Sigmoid colon (tissue), 4 donors: ENCODE results near the gene PRKG2.

Source experiments
- POLR2A ChIP-seq, 2 donors: fragments of 450-650 bp; IDR thresholded peaks; one replicate each; pipeline ENCODE4 v1.6.1; 2016; ENCODE audit warnings: antibody characterized with exemption in 2 of 2, mild to moderate bottlenecking in 2 of 2, moderate library complexity in 2 of 2
- POLR2AphosphoS5 ChIP-seq, 4 donors: sonication (generic); formaldehyde crosslinking; IDR thresholded peaks; one replicate each; pipeline ENCODE4 v1.6.1; 2017; ENCODE audit warnings: antibody characterized with exemption in 4 of 4
- TF ChIP-seq, protein P1 (sequence below), 4 experiments: fragments of 450-650 bp in 3 of 4; fragments of 200-600 bp in 1 of 4; IDR thresholded peaks; one replicate each; pipeline ENCODE4 v1.5.1; 2016 to 2019; ENCODE audit warnings: antibody characterized with exemption in 4 of 4, mild to moderate bottlenecking in 3 of 4, moderate library complexity in 2 of 4

DNA sequence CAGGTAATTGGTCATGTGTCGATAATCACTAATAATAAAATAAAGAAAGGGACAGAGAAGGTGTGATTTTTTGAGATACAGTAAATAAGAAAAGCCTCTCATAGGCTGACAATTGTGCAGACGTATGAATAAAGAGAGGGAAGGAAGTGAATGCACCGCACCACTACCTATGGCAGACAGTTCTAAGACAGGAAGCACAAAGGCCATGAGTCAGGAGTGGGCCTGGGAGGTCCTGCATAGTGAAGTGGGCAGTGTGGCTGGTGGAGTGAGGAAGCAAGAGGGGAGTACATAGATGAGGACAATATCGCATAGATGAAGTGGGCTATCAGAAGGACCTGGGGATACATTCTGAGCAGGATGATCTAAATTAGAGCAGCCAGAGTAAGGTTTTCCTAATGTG, 108.9 kb downstream of the PRKG2 start:
- TF ChIP-seq, protein P1, sequence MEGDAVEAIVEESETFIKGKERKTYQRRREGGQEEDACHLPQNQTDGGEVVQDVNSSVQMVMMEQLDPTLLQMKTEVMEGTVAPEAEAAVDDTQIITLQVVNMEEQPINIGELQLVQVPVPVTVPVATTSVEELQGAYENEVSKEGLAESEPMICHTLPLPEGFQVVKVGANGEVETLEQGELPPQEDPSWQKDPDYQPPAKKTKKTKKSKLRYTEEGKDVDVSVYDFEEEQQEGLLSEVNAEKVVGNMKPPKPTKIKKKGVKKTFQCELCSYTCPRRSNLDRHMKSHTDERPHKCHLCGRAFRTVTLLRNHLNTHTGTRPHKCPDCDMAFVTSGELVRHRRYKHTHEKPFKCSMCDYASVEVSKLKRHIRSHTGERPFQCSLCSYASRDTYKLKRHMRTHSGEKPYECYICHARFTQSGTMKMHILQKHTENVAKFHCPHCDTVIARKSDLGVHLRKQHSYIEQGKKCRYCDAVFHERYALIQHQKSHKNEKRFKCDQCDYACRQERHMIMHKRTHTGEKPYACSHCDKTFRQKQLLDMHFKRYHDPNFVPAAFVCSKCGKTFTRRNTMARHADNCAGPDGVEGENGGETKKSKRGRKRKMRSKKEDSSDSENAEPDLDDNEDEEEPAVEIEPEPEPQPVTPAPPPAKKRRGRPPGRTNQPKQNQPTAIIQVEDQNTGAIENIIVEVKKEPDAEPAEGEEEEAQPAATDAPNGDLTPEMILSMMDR (IDR thresholded peaks at IDR 0.05): no peak
- TF ChIP-seq POLR2A (IDR thresholded peaks at IDR 0.05) (no peak), POLR2AphosphoS5 (IDR thresholded peaks at IDR 0.05) (no peak)
